Ovary (tissue), 3 donors: ENCODE measurements around the gene CAPN3.

Experiments used
- EP300 ChIP-seq: sonication (generic); formaldehyde crosslinking; IDR thresholded peaks from one replicate; pipeline ENCODE4 v1.6.1; 2017; ENCODE audit warnings: antibody characterized with exemption
- POLR2A ChIP-seq: fragments of 450-650 bp; IDR thresholded peaks from one replicate; pipeline ENCODE4 v1.6.1; 2017; ENCODE audit warnings: antibody characterized with exemption, mild to moderate bottlenecking, moderate library complexity
- TF ChIP-seq, protein P1 (sequence below), 3 donors: fragments of 450-650 bp in 2 of 3; fragments of 200-600 bp in 1 of 3; IDR thresholded peaks; one replicate each; pipeline versions ENCODE4 v1.5.1 to v1.8.0; 2016 to 2022; ENCODE audit warnings: antibody characterized with exemption in 3 of 3, mild to moderate bottlenecking in 1 of 3
- donor health status: DM: no; HTN: no; CAD: no.

DNA sequence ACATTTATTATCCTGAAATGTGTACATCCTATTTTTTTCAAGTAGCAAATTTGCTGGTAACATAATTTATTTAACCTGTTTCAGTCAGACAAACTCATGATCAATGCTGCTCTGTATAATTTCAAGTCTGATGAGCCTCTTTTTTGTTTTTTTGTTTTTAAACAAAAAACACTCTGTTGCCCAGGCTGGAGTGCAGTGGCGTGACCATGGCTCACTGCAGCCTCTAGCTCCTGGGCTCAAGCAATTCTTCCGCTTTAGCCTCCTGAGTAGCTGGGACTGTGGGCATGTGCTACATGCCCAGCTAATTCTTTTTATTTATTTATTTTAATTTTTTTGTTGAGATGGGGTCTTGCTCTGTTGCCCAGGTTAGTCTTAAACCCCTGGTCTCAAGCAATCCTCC lies 40.1 kb upstream of the CAPN3 start:
- TF ChIP-seq POLR2A: no peak
- TF ChIP-seq, protein P1, sequence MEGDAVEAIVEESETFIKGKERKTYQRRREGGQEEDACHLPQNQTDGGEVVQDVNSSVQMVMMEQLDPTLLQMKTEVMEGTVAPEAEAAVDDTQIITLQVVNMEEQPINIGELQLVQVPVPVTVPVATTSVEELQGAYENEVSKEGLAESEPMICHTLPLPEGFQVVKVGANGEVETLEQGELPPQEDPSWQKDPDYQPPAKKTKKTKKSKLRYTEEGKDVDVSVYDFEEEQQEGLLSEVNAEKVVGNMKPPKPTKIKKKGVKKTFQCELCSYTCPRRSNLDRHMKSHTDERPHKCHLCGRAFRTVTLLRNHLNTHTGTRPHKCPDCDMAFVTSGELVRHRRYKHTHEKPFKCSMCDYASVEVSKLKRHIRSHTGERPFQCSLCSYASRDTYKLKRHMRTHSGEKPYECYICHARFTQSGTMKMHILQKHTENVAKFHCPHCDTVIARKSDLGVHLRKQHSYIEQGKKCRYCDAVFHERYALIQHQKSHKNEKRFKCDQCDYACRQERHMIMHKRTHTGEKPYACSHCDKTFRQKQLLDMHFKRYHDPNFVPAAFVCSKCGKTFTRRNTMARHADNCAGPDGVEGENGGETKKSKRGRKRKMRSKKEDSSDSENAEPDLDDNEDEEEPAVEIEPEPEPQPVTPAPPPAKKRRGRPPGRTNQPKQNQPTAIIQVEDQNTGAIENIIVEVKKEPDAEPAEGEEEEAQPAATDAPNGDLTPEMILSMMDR (IDR thresholded peaks at IDR 0.05): no peak
- TF ChIP-seq EP300: no peak
